Stimulated activated naive B cell treated with anti-CD40 and anti-IgM and Interleukin-4, amounts not matched to agents 10 μg/mL and 1 μg/mL and 100 μg/mL, for 72 hours (primary cell): Measurements from ENCODE around the gene MYO1D.
"Not testable (repeated sequence)": the region's sequence is repeated elsewhere in the genome, so short reads cannot be mapped to it uniquely, and the experiment has no call there.

ENCODE experiments used
- ATAC-seq, 2 donors: fragments of 150-1000 bp; cut with Tn5 transposase; replicated peaks; 2 replicates each; pipeline ENCODE4 v1.10.0; 2021; ENCODE audit warnings: moderate library complexity in 1 of 2
- DNase-seq: peaks from one replicate; pipeline ENCODE4 v3.0.0; 2021
- H3K27ac Mint-ChIP-seq: one replicate; pipeline ENCODE4 v1.8.0; 2022; ENCODE audit warnings: mild to moderate bottlenecking, mixed read lengths
- H3K27me3 Mint-ChIP-seq, 2 donors: one replicate each; pipeline ENCODE4 v1.8.0; 2022; ENCODE audit warnings: mixed read lengths in 2 of 2
- H3K36me3 Mint-ChIP-seq, 2 donors: one replicate each; pipeline ENCODE4 v1.8.0; 2022; ENCODE audit warnings: mixed read lengths in 2 of 2, mild to moderate bottlenecking in 1 of 2
- H3K4me1 Mint-ChIP-seq, 2 donors: one replicate each; pipeline ENCODE4 v1.8.0; 2022; ENCODE audit warnings: mixed read lengths in 2 of 2, mild to moderate bottlenecking in 1 of 2
- H3K4me3 Mint-ChIP-seq, 2 donors: one replicate each; pipeline ENCODE4 v1.8.0; 2022; ENCODE audit warnings: mild to moderate bottlenecking in 2 of 2, mixed read lengths in 2 of 2, moderate library complexity in 1 of 2
- H3K9me3 Mint-ChIP-seq, 2 donors: one replicate each; pipeline ENCODE4 v1.8.0; 2022; ENCODE audit warnings: mixed read lengths in 2 of 2, mild to moderate bottlenecking in 1 of 2

MYO1D gene

GRCh38 chr17:32746698-32747097, 130.2 kb downstream of the MYO1D start:
- Mint-ChIP-seq H3K27ac (no peak overlapping the region), H3K4me1 (peaks cover 11% of the 10 kb centered on the region in 2 donors), H3K36me3 (peaks cover 2 to 16% of the 10 kb centered on the region in 2 donors), H3K4me3 (no peak overlapping the region), H3K27me3 (no peaks in the 10 kb centered on the region), H3K9me3 (no peaks in the 10 kb centered on the region)
- DNase-seq (no peak), ATAC-seq (no peak)

- H3K4me1 Mint-ChIP-seq: peaks cover 11% of the 10 kb centered on the region in 2 donors
- no peak overlapping the region for H3K27ac Mint-ChIP-seq
- DNase-seq: no peak
- peaks cover 2 to 16% of the 10 kb centered on the region in 2 donors for H3K36me3 Mint-ChIP-seq
- ATAC-seq: no peak
- H3K27me3 Mint-ChIP-seq: no peaks in the 10 kb centered on the region
- no peaks in the 10 kb centered on the region for H3K9me3 Mint-ChIP-seq
- H3K4me3 Mint-ChIP-seq: no peak overlapping the region
Measured at GRCh38 chr17:32746280-32746679, 130.6 kb downstream of the MYO1D start.

- H3K27ac Mint-ChIP-seq: no peak overlapping the region
- no peak for ATAC-seq
Measured at GRCh38 chr17:32742681-32743538, 134.0 kb downstream of the MYO1D start.

GRCh38 chr17:32741381-32741780, 135.5 kb downstream of the MYO1D start:
- Mint-ChIP-seq H3K27me3 (no peaks in the 10 kb centered on the region), H3K9me3 (no peaks in the 10 kb centered on the region), H3K27ac (no peak overlapping the region), H3K36me3 (peaks cover 4 to 17% of the 10 kb centered on the region in 2 donors), H3K4me3 (no peak overlapping the region), H3K4me1 (peaks cover 11% of the 10 kb centered on the region in 2 donors)
- ATAC-seq (no peak), DNase-seq (no peak)

More at GRCh38 chr17:32742681-32743538, 134.0 kb downstream of the MYO1D start:
- H3K36me3 Mint-ChIP-seq: peaks cover 0 to 13% of the 10 kb centered on the region in 2 donors
- peaks cover 11% of the 10 kb centered on the region in 2 donors for H3K4me1 Mint-ChIP-seq
- no peaks in the 10 kb centered on the region for H3K9me3 Mint-ChIP-seq
- no peak for DNase-seq
- H3K4me3 Mint-ChIP-seq: no peak overlapping the region
- no peaks in the 10 kb centered on the region for H3K27me3 Mint-ChIP-seq

- ATAC-seq (no peak), DNase-seq (no peak)
- no peaks in the 10 kb centered on the region for H3K27me3 Mint-ChIP-seq
- no peaks in the 10 kb centered on the region for H3K9me3 Mint-ChIP-seq
- peaks cover 11% of the 10 kb centered on the region in 2 donors for H3K4me1 Mint-ChIP-seq
- H3K27ac Mint-ChIP-seq: no peak overlapping the region
- peaks cover 6 to 17% of the 10 kb centered on the region in 2 donors for H3K36me3 Mint-ChIP-seq
- no peak overlapping the region for H3K4me3 Mint-ChIP-seq
Measured at GRCh38 chr17:32739722-32740121, 137.2 kb downstream of the MYO1D start.

- H3K4me3 Mint-ChIP-seq, H3K9me3 Mint-ChIP-seq, H3K27me3 Mint-ChIP-seq, H3K27ac Mint-ChIP-seq, ATAC-seq, DNase-seq: not testable (repeated sequence)
- H3K4me1 Mint-ChIP-seq: peaks cover 11% of the 10 kb centered on the region in 2 donors
- H3K36me3 Mint-ChIP-seq: peaks cover 6 to 15% of the 10 kb centered on the region in 2 donors
Measured at GRCh38 chr17:32739151-32739550, 137.8 kb downstream of the MYO1D start.

GRCh38 chr17:32733401-32733800, 143.5 kb downstream of the MYO1D start:
- Mint-ChIP-seq H3K27me3 (no peaks in the 10 kb centered on the region), H3K4me3 (no peak overlapping the region), H3K36me3 (peaks cover 13 to 17% of the 10 kb centered on the region in 2 donors), H3K27ac (no peak overlapping the region), H3K9me3 (peaks cover 4% of the 10 kb centered on the region in 2 donors), H3K4me1 (no peaks in the 10 kb centered on the region)
- ATAC-seq (no peak), DNase-seq (no peak)

GRCh38 chr17:32732900-32733299, 144.0 kb downstream of the MYO1D start:
- Mint-ChIP-seq H3K4me1 (no peaks in the 10 kb centered on the region), H3K9me3 (peaks cover 4% of the 10 kb centered on the region in 2 donors), H3K36me3 (peaks cover 13 to 17% of the 10 kb centered on the region in 2 donors), H3K4me3 (no peak overlapping the region), H3K27ac (no peak overlapping the region), H3K27me3 (no peaks in the 10 kb centered on the region)
- DNase-seq (no peak), ATAC-seq (no peak)

- peaks cover 4% of the 10 kb centered on the region in 2 donors for H3K9me3 Mint-ChIP-seq
- no peaks in the 10 kb centered on the region for H3K27me3 Mint-ChIP-seq
- H3K4me1 Mint-ChIP-seq: no peaks in the 10 kb centered on the region
- no peak for DNase-seq
- H3K4me3 Mint-ChIP-seq: no peak overlapping the region
- ATAC-seq: no peak
- peaks cover 13 to 17% of the 10 kb centered on the region in 2 donors for H3K36me3 Mint-ChIP-seq
- H3K27ac Mint-ChIP-seq: no peak overlapping the region
Measured at GRCh38 chr17:32732296-32732642, 144.7 kb downstream of the MYO1D start.

- Mint-ChIP-seq H3K4me1 (no peaks in the 10 kb centered on the region), H3K9me3 (peaks cover 4% of the 10 kb centered on the region in 2 donors), H3K27me3 (no peaks in the 10 kb centered on the region), H3K36me3 (peaks cover 10 to 13% of the 10 kb centered on the region in 2 donors), H3K4me3 (no peak overlapping the region), H3K27ac (no peak overlapping the region)
- no peak for ATAC-seq
- no peak for DNase-seq
Measured at GRCh38 chr17:32731556-32732295, 145.2 kb downstream of the MYO1D start.

- DNase-seq: no peak
- Mint-ChIP-seq H3K27ac (no peak overlapping the region), H3K4me1 (no peaks in the 10 kb centered on the region), H3K27me3 (no peaks in the 10 kb centered on the region), H3K9me3 (peaks cover 11% of the 10 kb centered on the region in 2 donors), H3K36me3 (peaks cover 25 to 27% of the 10 kb centered on the region in 2 donors), H3K4me3 (no peak overlapping the region)
- no peak for ATAC-seq
Measured at GRCh38 chr17:32727681-32728080, 149.2 kb downstream of the MYO1D start.

GRCh38 chr17:32725697-32726096, 151.2 kb downstream of the MYO1D start:
- H3K4me3 Mint-ChIP-seq: no peak overlapping the region
- ATAC-seq: no peak
- peaks cover 6 to 7% of the 10 kb centered on the region in 2 donors for H3K9me3 Mint-ChIP-seq
- H3K27me3 Mint-ChIP-seq: no peaks in the 10 kb centered on the region
- DNase-seq: no peak
- H3K4me1 Mint-ChIP-seq: no peaks in the 10 kb centered on the region
- H3K36me3 Mint-ChIP-seq: peaks cover 24 to 25% of the 10 kb centered on the region in 2 donors
- no peak overlapping the region for H3K27ac Mint-ChIP-seq

GRCh38 chr17:32723310-32723955, 153.5 kb downstream of the MYO1D start:
- DNase-seq: no peak
- no peak for ATAC-seq
- Mint-ChIP-seq H3K36me3 (peaks cover 31 to 36% of the 10 kb centered on the region in 2 donors), H3K4me3 (no peak overlapping the region), H3K4me1 (no peaks in the 10 kb centered on the region), H3K27me3 (no peaks in the 10 kb centered on the region), H3K9me3 (peaks cover 6 to 7% of the 10 kb centered on the region in 2 donors), H3K27ac (no peak overlapping the region)

GRCh38 chr17:32722733-32723132, 154.2 kb downstream of the MYO1D start:
- Mint-ChIP-seq H3K4me1 (no peaks in the 10 kb centered on the region), H3K27ac (no peak overlapping the region), H3K4me3 (no peak overlapping the region), H3K27me3 (no peaks in the 10 kb centered on the region), H3K36me3 (peaks cover 32 to 38% of the 10 kb centered on the region in 2 donors), H3K9me3 (peaks cover 6 to 7% of the 10 kb centered on the region in 2 donors)
- no peak for ATAC-seq
- DNase-seq: no peak
